ENCODE measurements around the gene HEPACAM. TPM values are rescaled to one million over a fixed set of nuclear protein-coding genes. Genes with fewer than 3 reads are reported as not detected.

Gene HEPACAM
- total and polyA plus RNA-seq, 2 donors (not counting 3 experiments of a cell fraction or from before 2014, with no cell fraction given): not detected

GRCh38 chr11:124899383-124900145 is 36.3 kb downstream of the HEPACAM start:
- intact Hi-C loops (cut with micrococcal nuclease) (loop anchor here (1.0 to 10.0 kb wide), 10 partner anchors 16 to 1837 kb away; partner anchors contain the start of genes HSPA8, SLC37A2, STT3A and TMEM218), dilution Hi-C loops (cut with MboI; ENCODE audit: extremely low pct_ligation_motif_present, low sequenced_read_pairs) (no loop called here)
- H2AFZ ChIP-seq (ENCODE audit: low read depth, low read length): no peak overlapping the region
- H3K9me3 ChIP-seq (replicated peaks; ENCODE audit: control insufficient read depth, insufficient read depth, low read length): no peaks in the 10 kb centered on the region
- peak overlapping the region; percentile 95 for H3K27ac ChIP-seq (ENCODE audit: insufficient read depth, low read depth, low read length)
- DNase-seq (ENCODE audit: low read depth, low spot score) (peak; percentile 56), FAIRE-seq (peak; percentile 35)
- no TSS peak for BruUV-seq (replicated peaks)
- peaks cover 39% of the 10 kb centered on the region for H3K79me2 ChIP-seq (ENCODE audit: control insufficient read depth, insufficient read depth, low read length)
- POLR2A ChIA-PET: interaction anchor here (1.6 to 4.2 kb wide), 5 partner anchors 12 to 54 kb away, joined by 4 to 39 read pairs (median 23); partner anchors contain the start of gene CCDC15
- peaks cover 2 to 6% of the 10 kb centered on the region in 2 experiments for H3K36me3 ChIP-seq (ENCODE audit: control insufficient read depth in 2 of 2, extremely low read depth in 1 of 2, insufficient read depth in 2 of 2, low read length in 2 of 2)
- H3K4me3 ChIP-seq (replicated peaks in 1 of 3; ENCODE audit: insufficient read depth in 1 of 3, low read depth in 1 of 3, low read length in 3 of 3): no peak overlapping the region
- CTCF ChIA-PET: interaction anchor here (0.6 to 5.7 kb wide), 15 partner anchors 12 to 529 kb away, joined by 3 to 70 read pairs (median 9); partner anchors contain the start of genes CCDC15, HEPACAM and HEPN1
- no peaks in the 10 kb centered on the region for H3K27me3 ChIP-seq (ENCODE audit: control insufficient read depth in 2 of 2, insufficient read depth in 2 of 2, low read length in 2 of 2)
- peaks cover 60% of the 10 kb centered on the region for H3K4me1 ChIP-seq (ENCODE audit: control insufficient read depth, extremely low read depth, insufficient read depth, low read length)
- TF ChIP-seq JUN (IDR thresholded peaks at IDR 0.05; ENCODE audit: borderline replicate concordance, insufficient read depth, insufficient read length, low read depth) (no peak), POLR2A (IDR thresholded peaks at IDR 0.05; ENCODE audit: low read depth, low read length) (peak; percentile 16), GATA2 (IDR thresholded peaks at IDR 0.05; ENCODE audit: insufficient read depth, insufficient read length, low read depth, low read length) (no peak), EZH2 (IDR thresholded peaks at IDR 0.05; ENCODE audit: borderline replicate concordance, low read depth, low read length, severe bottlenecking) (no peak), MAX (IDR thresholded peaks at IDR 0.05; ENCODE audit: insufficient read depth, insufficient read length) (no peak), POLR2AphosphoS5 (IDR thresholded peaks at IDR 0.05; ENCODE audit: insufficient read depth, low read depth, low read length) (no peak), CTCF (IDR thresholded peaks at IDR 0.05; ENCODE audit: extremely low read depth in 1 of 2, insufficient read depth in 1 of 2, low read depth in 1 of 2, low read length in 2 of 2) (peak; percentile 37 to 40), FOS (IDR thresholded peaks at IDR 0.05; ENCODE audit: borderline replicate concordance, insufficient read depth, low read length) (no peak), MYC (IDR thresholded peaks at IDR 0.05; ENCODE audit: low read depth, low read length) (no peak)
- H3K4me2 ChIP-seq (ENCODE audit: insufficient read depth, low read length): peak overlapping the region; percentile 78
- H3K9me1 ChIP-seq (replicated peaks; ENCODE audit: control insufficient read depth, extremely low read depth, insufficient read depth, low read length): no peaks in the 10 kb centered on the region
- no peaks in the 10 kb centered on the region for H4K20me1 ChIP-seq (replicated peaks; ENCODE audit: control insufficient read depth, extremely low read depth, insufficient read depth, low read length)
- peak overlapping the region; percentile 88 for H3K9ac ChIP-seq (replicated peaks; ENCODE audit: extremely low read depth, insufficient read depth, low read length)

Measured in endothelial cell of umbilical vein (primary cell).